HepG2 (cell line): ENCODE measurements around the gene EVI5. TPM values are rescaled to one million over a fixed set of nuclear protein-coding genes. Genes with fewer than 3 reads are reported as not detected.

ENCODE experiments used
- ATAC-seq: fragments of 200-7000 bp; cut with Tn5 transposase; 3 replicates; pipeline ENCODE4 v1.9.1; 2020; ENCODE audit warnings: mild to moderate bottlenecking, moderate library complexity
- BruUV-seq: library from RNA; stranded (reverse); fragments of 400-500 nt; replicated peaks from 2 replicates; lab custom pipeline; 2021; lab: Mats Ljungman, UMichigan
- CTCF ChIA-PET: fragments of 300-600 bp; formaldehyde crosslinking; extraction: SDS; loops from one replicate; lab custom pipeline; 2021; ENCODE audit warnings: low total read pairs, inconsistent platforms, low intra/inter-chr PET ratio; lab: Yijun Ruan, JAX
- POLR2A ChIA-PET: fragments of 350-600 bp; sonication (Branson Sonifier 250); formaldehyde crosslinking; loops from one replicate; lab custom pipeline; 2020; ENCODE audit warnings: antibody characterized with exemption, inconsistent platforms; lab: Yijun Ruan, JAX
- DNase-seq: peaks from one replicate; pipeline ENCODE4 v3.0.0-alpha.2; 2015; ENCODE audit warnings: low spot score
- FAIRE-seq: peaks from 3 replicates; lab custom pipeline; 2011; peaks lifted over from hg19 to GRCh38; lab: Jason Lieb, UNC
- H2AFZ ChIP-seq: one replicate; pipeline ENCODE4 v1.6.1; 2011; ENCODE audit warnings: low read length, inconsistent platforms
- H3K27ac ChIP-seq: fragments of 300-600 bp; 3 replicates; pipeline ENCODE4 v1.8.0; 2011; ENCODE audit warnings: mixed run types, mild to moderate bottlenecking, mixed read lengths, low read length, inconsistent platforms; ENCODE audit not compliant: insufficient read depth; ENCODE audit errors: extremely low read length
- H3K27me3 ChIP-seq, 2 experiments: fragments of 200-600 bp in 1 of 2; 2 replicates in 1 of 2; 3 replicates in 1 of 2; pipeline versions ENCODE4 v1.6.0 to v1.8.0; 2011; ENCODE audit warnings: low read length in 2 of 2, mild to moderate bottlenecking in 2 of 2, moderate library complexity in 2 of 2, inconsistent platforms in 1 of 2; ENCODE audit not compliant: insufficient read depth in 2 of 2, control insufficient read depth in 1 of 2
- H3K36me3 ChIP-seq, 2 experiments: fragments of 200-600 bp in 1 of 2; replicated peaks in 1 of 2; 2 replicates in 1 of 2; 3 replicates in 1 of 2; pipeline versions ENCODE4 v1.5.1 to v1.8.0; 2011; ENCODE audit warnings: low read length in 2 of 2, inconsistent platforms in 1 of 2; ENCODE audit not compliant: insufficient read depth in 2 of 2, control insufficient read depth in 1 of 2
- H3K4me1 ChIP-seq: 2 replicates; pipeline ENCODE4 v1.5.1; 2012; ENCODE audit warnings: low read length, inconsistent platforms; ENCODE audit not compliant: insufficient read depth
- H3K4me2 ChIP-seq: 2 replicates; pipeline ENCODE4 v1.6.0; 2011; ENCODE audit warnings: low read depth, low read length, inconsistent platforms
- H3K4me3 ChIP-seq, 3 experiments: fragments of 200-600 bp in 1 of 3; sonication (generic), shearing (Covaris generic) in 1 of 3; replicated peaks in 1 of 3; 2 replicates each; pipeline ENCODE4 v1.5.1; 2011 to 2016; ENCODE audit warnings: low read length in 3 of 3, inconsistent platforms in 2 of 3, low read depth in 2 of 3, mild to moderate bottlenecking in 2 of 3, control low read depth in 1 of 3, mixed read lengths in 1 of 3; ENCODE audit not compliant: insufficient read depth in 1 of 3
- H3K79me2 ChIP-seq: one replicate; pipeline ENCODE4 v1.6.1; 2011; ENCODE audit warnings: low read length, inconsistent platforms; ENCODE audit not compliant: insufficient read depth
- H3K9ac ChIP-seq: 2 replicates; pipeline ENCODE4 v1.6.0; 2011; ENCODE audit warnings: mild to moderate bottlenecking, low read depth, low read length, inconsistent platforms; ENCODE audit not compliant: insufficient read depth
- H3K9me3 ChIP-seq: 2 replicates; pipeline ENCODE4 v1.5.1; 2012; ENCODE audit warnings: mild to moderate bottlenecking, low read length
- H4K20me1 ChIP-seq: 2 replicates; pipeline ENCODE4 v1.6.0; 2011; ENCODE audit warnings: inconsistent platforms, mild to moderate bottlenecking, low read length, moderate library complexity; ENCODE audit not compliant: insufficient read depth
- SIN3B ChIP-seq: fragments of 150-350 bp; IDR thresholded peaks from 2 replicates; pipeline ENCODE4 v1.6.1; 2014; ENCODE audit warnings: low read length
- ZNF572 ChIP-seq: sonication (generic); formaldehyde crosslinking; IDR thresholded peaks from 2 replicates; pipeline ENCODE4 v1.5.1; 2020; ENCODE audit warnings: mild to moderate bottlenecking, missing genetic modification reagents
- ZNF883 ChIP-seq: sonication (generic); formaldehyde crosslinking; IDR thresholded peaks from 2 replicates; pipeline ENCODE4 v1.5.1; 2020; ENCODE audit warnings: mild to moderate bottlenecking, missing genetic modification reagents; ENCODE audit errors: not compliant biosample characterization
- ZZZ3 ChIP-seq: sonication (generic); formaldehyde crosslinking; IDR thresholded peaks from 2 replicates; pipeline ENCODE4 v1.4.0; 2020; ENCODE audit warnings: missing genetic modification reagents, mild to moderate bottlenecking, borderline replicate concordance
- WGBS: methylation state at CpG from one replicate; pipeline ENCODE4 v1.1.6; 2017; ENCODE audit warnings: low lambda C conversion rate; 5-methylcytosine and 5-hydroxymethylcytosine counted together
- in situ Hi-C: cut with HindIII; loops from 2 replicates; pipeline ENCODE4 v1.10.0; 2017; ENCODE audit warnings: low pct_unique_long_range_greater_than_20kb; ENCODE audit not compliant: extremely low pct_ligation_motif_present
- intact Hi-C: fragments of 100-400 bp; cut with micrococcal nuclease; formaldehyde crosslinking; loops from one replicate; pipeline ENCODE4 v1.10.0; 2022; ENCODE audit not compliant: unreplicated experiment
- polyA plus RNA-seq, 8 experiments: library from polyadenylated mRNA; depleted of rRNA in 3 of 8; stranded (reverse) in 7 of 8; unstranded in 1 of 8; fragments of >200 nt; fragmentation: Illumina TruSeq in 4 of 8; extraction: Trizol in 4 of 8; gene quantifications; 2 replicates each; pipeline versions ENCODE4 v1.2.1 to v1.2.3, GENCODE V29; 2011 to 2016; ENCODE audit warnings: low read depth in 4 of 8, missing spikeins in 1 of 8, mixed read lengths in 1 of 8; ENCODE audit not compliant: insufficient read depth in 1 of 8
- total RNA-seq, 5 experiments: library from RNA; depleted of rRNA; stranded (reverse); fragments of >200 nt; fragmentation: Illumina TruSeq; extraction: Trizol; gene quantifications; 2 replicates each; pipeline ENCODE4 v1.2.3, GENCODE V29; 2016; ENCODE audit warnings: low read depth in 1 of 5

EVI5 gene
- total and polyA plus RNA-seq, 2 of the 13 experiments (the other 11 are each of a cell fraction or from before 2014, with no cell fraction given), result 4.0 to 12.6 TPM

GRCh38 chr1:92791487-92792066 is 6.7 kb upstream of the EVI5 start:
- no TSS peak for BruUV-seq
- no peak for TF ChIP-seq SIN3B
- no peak for TF ChIP-seq ZNF572 (CRISPR knock-in tag)
- TF ChIP-seq, all 625 proteins: peak for 0
- no peak overlapping the region for H2AFZ ChIP-seq
- H3K4me2 ChIP-seq, result no peak overlapping the region
- H4K20me1 ChIP-seq, result no peaks in the 10 kb centered on the region
- WGBS, result 18% methylated on average over 7 of the region's 7 CpGs
- ATAC-seq (no peak), DNase-seq (no peak), FAIRE-seq (no peak)
- H3K4me1 ChIP-seq, result peaks cover 18% of the 10 kb centered on the region
- H3K36me3 ChIP-seq, result no peaks in the 10 kb centered on the region
- H3K27me3 ChIP-seq, result peaks cover 0 to under 1% of the 10 kb centered on the region in 2 experiments; a peak in 2 of 5 replicates
- intact Hi-C loops (no loop called here), in situ Hi-C loops (no loop called here)
- POLR2A ChIA-PET, result no interaction called here
- H3K9me3 ChIP-seq, result no peaks in the 10 kb centered on the region
- no peaks in the 10 kb centered on the region for H3K79me2 ChIP-seq
- CTCF ChIA-PET, result no interaction called here
- no peak overlapping the region for H3K4me3 ChIP-seq
- no peak overlapping the region for H3K9ac ChIP-seq
- no peak overlapping the region for H3K27ac ChIP-seq

GRCh38 chr1:92790867-92791266 is 6.0 kb upstream of the EVI5 start:
- intact Hi-C loops, result no loop called here
- Histone ChIP-seq H3K79me2 (no peaks in the 10 kb centered on the region), H3K27ac (no peak overlapping the region), H3K4me2 (no peak overlapping the region), H4K20me1 (no peaks in the 10 kb centered on the region), H3K9ac (no peak overlapping the region), H3K9me3 (no peaks in the 10 kb centered on the region), H3K27me3 (peaks cover 0 to 1% of the 10 kb centered on the region in 2 experiments; a peak in 2 of 5 replicates), H3K36me3 (no peaks in the 10 kb centered on the region), H2AFZ (no peak overlapping the region), H3K4me1 (peaks cover 18% of the 10 kb centered on the region), H3K4me3 (no peak overlapping the region)
- CTCF ChIA-PET, result no interaction called here
- ATAC-seq, result no peak
- in situ Hi-C loops, result no loop called here
- BruUV-seq, result no TSS peak
- no peak for TF ChIP-seq ZNF883 (CRISPR knock-in tag)
- TF ChIP-seq ZZZ3 (CRISPR knock-in tag), result no peak
- FAIRE-seq, result no peak
- POLR2A ChIA-PET, result no interaction called here
- DNase-seq, result no peak
- WGBS, result 25% methylated on average over 2 of the region's 2 CpGs
